Esophagus squamous epithelium (tissue), 4 donors: Measurements from ENCODE around the gene PI4K2A.

Experiments used
- CTCF ChIP-seq, 6 experiments: fragments of 450-650 bp in 4 of 6; fragments of 200-600 bp in 2 of 6; sonication (generic) in 2 of 6; IDR thresholded peaks; one replicate each; pipeline ENCODE4 v1.5.1; 2016 to 2019; ENCODE audit warnings: antibody characterized with exemption in 6 of 6, mild to moderate bottlenecking in 4 of 6, moderate library complexity in 4 of 6
- POLR2A ChIP-seq, 4 donors: fragments of 450-650 bp; IDR thresholded peaks; one replicate each; pipeline ENCODE4 v1.6.1; 2017; ENCODE audit warnings: antibody characterized with exemption in 4 of 4, mild to moderate bottlenecking in 4 of 4, moderate library complexity in 3 of 4

- TF ChIP-seq CTCF (IDR thresholded peaks at IDR 0.05) (no peak), POLR2A (IDR thresholded peaks at IDR 0.05) (no peak)
These were observed 12.2 kb upstream of the PI4K2A start for GRCh38 chr10:97628228-97628627.
